Fibroblast of lung (primary cell): ENCODE results near the gene COL5A3. TPM values are rescaled to one million over a fixed set of nuclear protein-coding genes. Genes with fewer than 3 reads are reported as not detected.

Source experiments
- DNase-seq, 2 donors: peaks; one replicate each; pipeline versions ENCODE4 v3.0.0 to v3.0.0-alpha.2; 2010; ENCODE audit warnings: low read depth in 2 of 2
- H2AFZ ChIP-seq: 2 replicates; pipeline ENCODE4 v1.5.1; 2012; ENCODE audit warnings: low read length, control low read depth, inconsistent platforms
- H3K27ac ChIP-seq: 2 replicates; pipeline ENCODE4 v1.5.1; 2011; ENCODE audit warnings: low read length, control low read depth; ENCODE audit not compliant: insufficient read depth
- H3K27me3 ChIP-seq: 2 replicates; pipeline ENCODE4 v1.5.1; 2011; ENCODE audit warnings: mild to moderate bottlenecking, low read length; ENCODE audit not compliant: control insufficient read depth, insufficient read depth
- H3K36me3 ChIP-seq: 2 replicates; pipeline ENCODE4 v1.5.1; 2011; ENCODE audit warnings: low read length; ENCODE audit not compliant: control insufficient read depth, insufficient read depth
- H3K4me1 ChIP-seq: 2 replicates; pipeline ENCODE4 v1.5.1; 2011; ENCODE audit warnings: low read length; ENCODE audit not compliant: control insufficient read depth, insufficient read depth; ENCODE audit errors: extremely low read depth
- H3K4me2 ChIP-seq: 2 replicates; pipeline ENCODE4 v1.5.1; 2011; ENCODE audit warnings: low read length, control low read depth; ENCODE audit not compliant: insufficient read depth; ENCODE audit errors: extremely low read depth
- H3K4me3 ChIP-seq, 4 experiments: fragments of 200-600 bp in 1 of 4; sonication (generic) in 1 of 4; replicated peaks in 1 of 4; 2 replicates each; pipeline ENCODE4 v1.5.1; 2011 to 2016; ENCODE audit warnings: low read length in 4 of 4, low read depth in 3 of 4, mild to moderate bottlenecking in 3 of 4, control low read depth in 2 of 4, inconsistent platforms in 1 of 4, mixed read lengths in 1 of 4; ENCODE audit not compliant: insufficient read depth in 1 of 4; ENCODE audit errors: control extremely low read depth in 1 of 4
- H3K79me2 ChIP-seq: 2 replicates; pipeline ENCODE4 v1.5.1; 2012; ENCODE audit warnings: mild to moderate bottlenecking, low read length, inconsistent platforms; ENCODE audit not compliant: control insufficient read depth, insufficient read depth
- H3K9ac ChIP-seq: 2 replicates; pipeline ENCODE4 v1.5.1; 2011; ENCODE audit warnings: mild to moderate bottlenecking, low read length, control low read depth; ENCODE audit not compliant: insufficient read depth
- H3K9me3 ChIP-seq: 2 replicates; pipeline ENCODE4 v1.5.1; 2012; ENCODE audit warnings: low read depth, low read length; ENCODE audit not compliant: control insufficient read depth, insufficient read depth
- H4K20me1 ChIP-seq: 2 replicates; pipeline ENCODE4 v1.5.1; 2011; ENCODE audit warnings: low read length; ENCODE audit not compliant: control insufficient read depth, insufficient read depth; ENCODE audit errors: extremely low read depth
- CTCF ChIP-seq, 2 donors: IDR thresholded peaks in 1 of 2; conservative IDR thresholded peaks in 1 of 2; 1 replicate in 1 of 2; 2 replicates in 1 of 2; pipeline ENCODE4 v1.5.1; 2011 to 2012; ENCODE audit warnings: low read length in 2 of 2, control low read depth in 1 of 2, inconsistent platforms in 1 of 2, low read depth in 1 of 2, mild to moderate bottlenecking in 1 of 2
- EZH2 ChIP-seq: IDR thresholded peaks from 2 replicates; pipeline ENCODE4 v1.5.1; 2012; ENCODE audit warnings: low read length, control low read depth, mild to moderate bottlenecking; ENCODE audit errors: missing control alignments
- polyA plus RNA-seq, 2 donors: library from polyadenylated mRNA; depleted of rRNA in 1 of 2; stranded (reverse) in 1 of 2; unstranded in 1 of 2; fragments of >200 nt; gene quantifications; 2 replicates each; pipeline ENCODE4 v1.2.1, GENCODE V29; 2011 to 2012; ENCODE audit warnings: missing spikeins in 1 of 2
- total RNA-seq: library from RNA; depleted of rRNA; stranded (reverse); fragments of >200 nt; gene quantifications from 2 replicates; pipeline ENCODE4 v1.2.1, GENCODE V29; 2014

The COL5A3 gene
- total and polyA plus RNA-seq, 2 donors (not counting 1 experiment from before 2014, with no cell fraction given), result 1.2 to 33.7 TPM

- Histone ChIP-seq H3K36me3 (no peaks in the 10 kb centered on the region), H3K9ac (no peak overlapping the region), H3K79me2 (no peaks in the 10 kb centered on the region), H3K9me3 (no peaks in the 10 kb centered on the region), H2AFZ (no peak overlapping the region), H4K20me1 (no peaks in the 10 kb centered on the region), H3K4me1 (peaks cover 4% of the 10 kb centered on the region), H3K27me3 (peaks cover 17% of the 10 kb centered on the region), H3K4me3 (no peak overlapping the region), H3K4me2 (no peak overlapping the region), H3K27ac (no peak overlapping the region)
- no peak for DNase-seq
- TF ChIP-seq CTCF (conservative IDR thresholded peaks at IDR 0.05 in 1 of 2, IDR thresholded peaks at IDR 0.05 in 1 of 2; ENCODE audit: low read depth in 1 of 2, low read length in 2 of 2) (no peak), EZH2 (no peak)
Measured at GRCh38 chr19:9910625-9911024, 99.7 kb downstream of the COL5A3 start.

Other genes starting within 250 kb of the COL5A3 start
- gene ZNF846, start 241.8 kb downstream of the COL5A3 start, total RNA-seq, result 11.8 and 20.8 TPM in 2 replicates
- gene ZNF846, start 241.8 kb downstream of the COL5A3 start, polyA plus RNA-seq, result 6.2 and 7.4 TPM in 2 replicates
- gene FBXL12, start 191.4 kb downstream of the COL5A3 start, total RNA-seq, result 13.9 and 23.1 TPM in 2 replicates
- 20.3 and 20.7 TPM in 2 replicates for gene FBXL12, start 191.4 kb downstream of the COL5A3 start, polyA plus RNA-seq
- 151 and 154 TPM in 2 replicates for gene UBL5, start 182.6 kb downstream of the COL5A3 start, total RNA-seq
- gene UBL5, start 182.6 kb downstream of the COL5A3 start, polyA plus RNA-seq, result 1,038 and 1,336 TPM in 2 replicates
- gene PIN1, start 175.2 kb downstream of the COL5A3 start, total RNA-seq, result 76.8 and 98.8 TPM in 2 replicates
- 33.4 and 54.1 TPM in 2 replicates for gene PIN1, start 175.2 kb downstream of the COL5A3 start, polyA plus RNA-seq
- gene OLFM2, start 74.0 kb downstream of the COL5A3 start, total RNA-seq, result 0.66 and 1.0 TPM in 2 replicates
- gene OLFM2, start 74.0 kb downstream of the COL5A3 start, polyA plus RNA-seq, result 0.15 and 11.6 TPM in 2 replicates
- not detected in 2 replicates for gene RDH8, start 3.0 kb upstream of the COL5A3 start, total RNA-seq
- 0.06 TPM in 1 of 2 replicates, not detected in the other for gene RDH8, start 3.0 kb upstream of the COL5A3 start, polyA plus RNA-seq
- gene SHFL, start 75.8 kb upstream of the COL5A3 start, total RNA-seq, result 25.7 and 29.4 TPM in 2 replicates
- gene SHFL, start 75.8 kb upstream of the COL5A3 start, polyA plus RNA-seq, result 17.0 and 29.0 TPM in 2 replicates
- 0.26 and 0.33 TPM in 2 replicates for gene ANGPTL6, start 92.2 kb upstream of the COL5A3 start, total RNA-seq
- 0.12 and 0.14 TPM in 2 replicates for gene ANGPTL6, start 92.2 kb upstream of the COL5A3 start, polyA plus RNA-seq
- gene PPAN, start 95.9 kb upstream of the COL5A3 start, total RNA-seq, result 22.6 and 26.5 TPM in 2 replicates
- 15.3 and 19.7 TPM in 2 replicates for gene PPAN, start 95.9 kb upstream of the COL5A3 start, polyA plus RNA-seq
- gene P2RY11, start 101.2 kb upstream of the COL5A3 start, total RNA-seq, result 2.6 and 3.3 TPM in 2 replicates
- gene P2RY11, start 101.2 kb upstream of the COL5A3 start, polyA plus RNA-seq, result 0.68 and 0.88 TPM in 2 replicates
- gene EIF3G, start 109.4 kb upstream of the COL5A3 start, total RNA-seq, result 296 and 385 TPM in 2 replicates
- 169 and 236 TPM in 2 replicates for gene EIF3G, start 109.4 kb upstream of the COL5A3 start, polyA plus RNA-seq
- 22.6 and 33.7 TPM in 2 replicates for gene DNMT1, start 184.4 kb upstream of the COL5A3 start, total RNA-seq
- gene DNMT1, start 184.4 kb upstream of the COL5A3 start, polyA plus RNA-seq, result 36.7 and 88.4 TPM in 2 replicates
- 25.9 and 39.3 TPM in 2 replicates for gene S1PR2, start 220.8 kb upstream of the COL5A3 start, total RNA-seq
- 29.6 and 30.4 TPM in 2 replicates for gene S1PR2, start 220.8 kb upstream of the COL5A3 start, polyA plus RNA-seq
- 16.7 and 17.2 TPM in 2 replicates for gene MRPL4, start 241.7 kb upstream of the COL5A3 start, total RNA-seq
- 25.7 and 40.4 TPM in 2 replicates for gene MRPL4, start 241.7 kb upstream of the COL5A3 start, polyA plus RNA-seq